GM19023 (cell line): ENCODE data around the gene STIM2.
"Not testable (repeated sequence)": the region's sequence is repeated elsewhere in the genome, so short reads cannot be mapped to it uniquely, and the experiment has no call there.

Source experiments
- ATAC-seq: cut with Tn5 transposase; IDR thresholded peaks from one replicate; pipeline ENCODE4 v1.9.1; 2021; ENCODE audit warnings: mild to moderate bottlenecking, moderate library complexity; ENCODE audit not compliant: unreplicated experiment

STIM2 gene

GRCh38 chr4:26860157-26860921 is at the start of gene STIM2:
Gene STIM2 (plus strand): TSS chr4:26860841.
- ATAC-seq, result peak; percentile 61

DNA sequence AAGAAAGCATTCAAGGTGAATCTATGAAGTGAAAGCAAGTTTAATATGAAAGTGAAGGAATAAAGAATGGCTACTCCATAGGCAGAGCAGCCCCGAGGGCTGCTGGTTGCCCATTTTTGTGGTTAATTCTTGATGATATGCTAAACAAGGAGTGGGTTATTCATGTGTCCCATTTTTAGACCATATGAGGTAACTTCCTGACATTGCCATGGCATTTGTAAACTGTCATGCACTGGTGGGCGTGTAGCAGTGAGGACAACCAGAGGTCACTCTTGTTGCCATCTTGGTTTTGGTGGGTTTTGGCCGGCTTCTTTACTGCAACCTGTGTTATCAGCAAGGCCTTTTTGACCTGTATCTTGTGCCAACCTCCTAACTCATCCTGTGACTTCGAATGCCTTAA is 49.1 kb upstream of the STIM2 start:
- not testable (repeated sequence) for ATAC-seq

GRCh38 chr4:26812049-26812714 is 48.5 kb upstream of the STIM2 start:
- ATAC-seq, result no peak

GRCh38 chr4:26813698-26814097 is 46.9 kb upstream of the STIM2 start:
- ATAC-seq, result no peak

DNA sequence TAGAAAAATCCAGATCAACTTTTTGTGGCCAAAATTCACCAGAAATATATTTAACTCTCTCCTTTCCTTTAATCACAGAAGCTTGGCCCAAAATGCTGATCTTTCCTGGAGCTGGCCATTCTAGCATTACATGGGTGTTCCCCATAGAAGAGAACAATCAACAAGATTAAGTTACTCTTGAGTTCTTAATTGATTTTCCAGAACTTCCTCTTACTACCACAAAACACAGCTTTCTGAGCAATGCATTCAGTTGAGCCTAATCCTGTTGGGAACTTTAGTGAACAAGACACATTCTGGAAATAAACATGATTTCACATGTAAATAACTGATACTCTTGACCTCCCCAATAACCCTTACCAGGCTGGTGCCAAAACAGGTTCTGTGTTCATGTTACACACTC is 45.4 kb upstream of the STIM2 start:
- no peak for ATAC-seq

GRCh38 chr4:26815706-26816105 is 44.9 kb upstream of the STIM2 start:
- no peak for ATAC-seq

GRCh38 chr4:26819026-26819425 is 41.6 kb upstream of the STIM2 start:
- no peak for ATAC-seq

DNA sequence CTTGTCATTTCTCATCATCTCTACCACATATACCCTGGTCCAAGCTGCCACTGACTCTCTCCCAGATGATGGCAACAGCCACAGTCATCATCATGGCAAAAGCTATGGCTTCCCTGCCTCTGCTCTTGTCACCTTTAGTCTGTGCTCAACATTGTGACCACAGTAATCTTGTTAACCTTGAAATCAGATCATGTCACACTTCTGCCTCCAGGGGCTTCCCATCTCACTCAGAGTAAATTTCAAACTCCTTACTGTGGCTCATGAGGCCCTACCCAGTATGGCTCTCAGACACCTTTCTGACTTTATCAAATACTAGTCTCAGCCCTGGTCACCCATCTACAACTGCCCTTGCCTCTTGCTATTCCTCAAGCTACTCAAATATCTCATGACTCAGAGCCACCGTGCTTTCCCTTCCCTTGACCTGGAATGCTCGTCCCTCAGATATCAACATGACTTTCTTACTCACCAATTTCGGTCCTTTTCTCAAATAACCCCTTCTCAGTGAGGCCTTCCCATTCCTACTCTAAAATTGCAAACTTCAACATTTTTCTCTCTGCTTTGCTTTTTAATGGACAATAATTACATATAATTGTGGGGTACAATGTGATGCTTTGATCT is 41.1 kb upstream of the STIM2 start:
- ATAC-seq, result no peak

- ATAC-seq, result no peak
These were observed 40.3 kb upstream of the STIM2 start for GRCh38 chr4:26820346-26820745.

DNA sequence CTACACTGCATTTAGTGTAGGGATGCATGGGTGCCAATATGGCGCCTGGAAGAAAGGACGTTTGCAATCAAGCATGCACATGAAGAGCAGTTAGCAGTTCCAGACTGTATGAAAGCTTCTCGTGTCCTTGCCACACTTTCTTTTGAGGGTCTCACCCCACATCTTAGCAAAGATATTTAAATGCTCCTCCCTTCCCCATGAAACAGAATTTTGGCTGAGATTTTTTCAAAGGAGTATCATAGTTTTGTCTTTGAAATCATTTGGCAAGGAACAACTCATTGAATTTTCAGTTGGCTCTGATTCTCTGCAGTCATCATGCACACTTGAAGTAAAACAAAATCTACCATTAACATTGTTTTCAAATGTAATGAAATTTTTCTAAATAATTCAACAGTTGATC is 39.6 kb upstream of the STIM2 start:
- no peak for ATAC-seq

GRCh38 chr4:26821677-26822503 is 38.8 kb upstream of the STIM2 start:
- ATAC-seq, result no peak

GRCh38 chr4:26822546-26822945 is 38.1 kb upstream of the STIM2 start:
- ATAC-seq, result peak; percentile 48

GRCh38 chr4:26822974-26823373 is 37.7 kb upstream of the STIM2 start:
- ATAC-seq, result not testable (repeated sequence)

- no peak for ATAC-seq
These were observed 37.1 kb upstream of the STIM2 start for GRCh38 chr4:26823583-26823982.

DNA sequence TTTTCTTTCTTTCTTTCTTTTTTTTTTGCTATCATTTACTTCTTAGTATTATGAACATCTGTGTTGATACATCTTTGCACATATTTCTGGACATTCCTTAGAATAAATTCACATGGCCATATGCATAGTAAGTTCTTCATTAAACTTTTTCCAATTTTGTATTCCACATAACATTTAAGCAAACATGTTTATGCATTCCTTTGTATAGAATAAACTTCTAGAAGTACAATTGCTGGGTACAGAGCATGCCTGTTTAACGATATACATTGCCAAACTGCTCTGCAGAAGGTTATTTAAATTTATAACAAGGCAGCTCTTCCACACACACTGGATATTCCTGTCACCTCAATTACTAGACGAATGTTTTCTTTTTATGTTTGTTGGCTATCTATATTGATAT is 36.0 kb upstream of the STIM2 start:
- no peak for ATAC-seq

GRCh38 chr4:26826721-26827120 is 33.9 kb upstream of the STIM2 start:
- peak; percentile 71 for ATAC-seq

- ATAC-seq, result not testable (repeated sequence)
These were observed 33.3 kb upstream of the STIM2 start for GRCh38 chr4:26827336-26827735.

GRCh38 chr4:26827798-26828197 is 32.8 kb upstream of the STIM2 start:
- ATAC-seq, result no peak

DNA sequence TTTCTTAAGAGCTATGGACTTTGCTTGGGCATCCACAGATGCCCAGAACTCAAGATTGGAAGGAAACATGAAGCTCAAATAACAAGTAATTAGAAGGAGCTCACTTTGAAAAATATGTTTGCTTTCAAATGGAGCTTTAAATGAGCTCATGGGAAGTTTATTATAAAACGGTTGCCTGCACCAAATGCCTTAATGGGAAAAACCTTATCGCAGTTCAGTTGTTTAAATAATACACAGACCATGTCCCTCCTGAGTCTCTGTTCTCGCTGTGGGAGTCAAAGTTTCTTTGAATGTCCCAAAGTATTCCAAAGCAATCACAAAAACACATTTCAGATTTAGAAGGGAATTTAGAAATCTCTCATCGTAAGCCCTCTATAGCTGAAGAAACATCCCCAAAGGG is 31.6 kb upstream of the STIM2 start:
- no peak for ATAC-seq

DNA sequence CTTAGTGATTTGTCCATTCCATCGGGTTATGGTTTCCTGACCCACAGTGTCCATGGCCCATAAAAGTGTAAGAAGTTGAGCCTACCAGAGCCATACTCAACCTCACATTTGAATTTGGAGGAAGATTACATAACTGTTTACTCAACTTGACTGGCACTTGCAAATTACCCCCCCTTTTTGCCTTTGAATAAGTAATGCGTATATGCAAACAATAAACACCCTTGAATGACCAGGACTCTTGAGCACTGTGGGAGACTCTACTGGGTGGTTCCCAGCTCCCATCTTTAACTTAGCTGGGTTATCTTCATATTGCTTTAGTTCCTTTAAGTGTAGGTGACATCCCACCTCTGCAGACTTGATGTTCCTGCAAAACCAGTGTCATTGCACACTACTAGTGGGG is 30.6 kb upstream of the STIM2 start:
- no peak for ATAC-seq

DNA sequence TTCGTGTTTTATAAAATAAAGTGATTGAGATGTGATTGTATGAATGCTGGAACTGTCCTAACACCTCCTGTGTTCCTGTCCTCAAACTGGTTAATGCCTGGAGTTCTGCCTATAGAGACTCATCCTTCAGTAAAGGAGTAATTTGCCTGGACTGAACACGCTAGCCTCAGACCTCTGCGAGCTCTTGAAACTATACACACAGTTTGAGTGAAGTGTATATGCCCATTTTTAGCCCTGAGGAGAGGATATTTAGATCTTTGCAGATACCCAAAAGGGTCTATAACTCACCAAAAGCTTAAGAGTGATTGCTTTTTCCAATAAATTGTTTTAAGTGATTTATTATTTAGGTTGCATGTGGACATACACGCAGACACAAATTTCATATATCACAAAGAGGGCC is 29.9 kb upstream of the STIM2 start:
- no peak for ATAC-seq
